NB4 (cell line): Measurements from ENCODE around the gene NLGN3.
"Not testable (repeated sequence)": the region's sequence is repeated elsewhere in the genome, so short reads cannot be mapped to it uniquely, and the experiment has no call there.

Source experiments
- DNase-seq: peaks from one replicate; pipeline ENCODE4 v3.0.0; 2010; ENCODE audit warnings: low read depth
- H3K4me3 ChIP-seq: one replicate; pipeline ENCODE4 v1.5.1; 2011; ENCODE audit warnings: mild to moderate bottlenecking, low read depth, low read length, moderate library complexity
- CTCF ChIP-seq: IDR thresholded peaks from one replicate; pipeline ENCODE4 v1.5.1; 2012; ENCODE audit warnings: low read depth, low read length
- MYC ChIP-seq: IDR thresholded peaks from 2 replicates; pipeline ENCODE4 v1.6.1; 2011; ENCODE audit warnings: low read depth, low read length
- POLR2A ChIP-seq: IDR thresholded peaks from 2 replicates; pipeline ENCODE4 v1.6.1; 2011; ENCODE audit warnings: mild to moderate bottlenecking; ENCODE audit not compliant: insufficient read length; ENCODE audit errors: extremely low read depth
- TF ChIP-seq, protein P1 (sequence below): IDR thresholded peaks from 2 replicates; pipeline ENCODE4 v1.6.1; 2011; ENCODE audit warnings: low read depth, low read length

NLGN3 gene

GRCh38 chrX:71177327-71177726, 32.7 kb downstream of the NLGN3 start:
- TF ChIP-seq MYC: no peak
- TF ChIP-seq, protein P1, sequence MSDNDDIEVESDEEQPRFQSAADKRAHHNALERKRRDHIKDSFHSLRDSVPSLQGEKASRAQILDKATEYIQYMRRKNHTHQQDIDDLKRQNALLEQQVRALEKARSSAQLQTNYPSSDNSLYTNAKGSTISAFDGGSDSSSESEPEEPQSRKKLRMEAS: no peak
- no peak for DNase-seq
- H3K4me3 ChIP-seq: no peak overlapping the region

GRCh38 chrX:71178908-71179307, 34.3 kb downstream of the NLGN3 start:
- DNase-seq: peak; percentile 79
- TF ChIP-seq POLR2A (no peak), CTCF (peak; percentile 44)
- no peak overlapping the region for H3K4me3 ChIP-seq

- DNase-seq: not testable (repeated sequence)
- H3K4me3 ChIP-seq: peak overlapping the region; percentile 73
These were observed 36.1 kb downstream of the NLGN3 start for GRCh38 chrX:71180579-71181265.

DNA sequence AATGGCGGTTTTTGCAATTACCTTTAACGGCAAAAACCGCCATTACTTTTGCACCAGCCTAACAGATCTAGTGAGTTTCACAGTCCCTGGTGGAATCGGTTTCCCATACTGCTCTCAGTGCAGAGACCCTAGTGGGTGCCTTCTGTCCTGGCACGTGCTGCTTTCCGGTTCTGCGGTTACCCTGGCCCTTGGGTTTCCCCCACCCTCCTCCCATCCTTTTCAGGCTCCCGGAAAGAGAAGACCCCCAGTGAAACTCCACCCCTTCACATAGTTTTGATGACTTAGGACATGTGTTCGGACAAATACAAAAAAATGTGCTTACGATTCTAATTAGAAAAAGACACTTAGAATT, 36.9 kb downstream of the NLGN3 start:
- peak overlapping the region; percentile 73 for H3K4me3 ChIP-seq
- DNase-seq: peak; percentile 83
- TF ChIP-seq POLR2A (no peak), CTCF (no peak), MYC (no peak)
- TF ChIP-seq, protein P1: peak; percentile 51

GRCh38 chrX:71181910-71182799, 37.5 kb downstream of the NLGN3 start:
- H3K4me3 ChIP-seq: peak overlapping the region; percentile 73
- peak; percentile 96 for DNase-seq
- TF ChIP-seq, protein P1: peak; percentile 58; the same call in 1 of the 2 replicates
- TF ChIP-seq POLR2A (peak; percentile 73), MYC (peak; percentile 92), CTCF (no peak)

- TF ChIP-seq POLR2A: no peak
- no peak for TF ChIP-seq MYC
- no peak for TF ChIP-seq CTCF
- TF ChIP-seq, protein P1: no peak
- DNase-seq: no peak
These were observed 38.2 kb downstream of the NLGN3 start for GRCh38 chrX:71182871-71183270.

DNA sequence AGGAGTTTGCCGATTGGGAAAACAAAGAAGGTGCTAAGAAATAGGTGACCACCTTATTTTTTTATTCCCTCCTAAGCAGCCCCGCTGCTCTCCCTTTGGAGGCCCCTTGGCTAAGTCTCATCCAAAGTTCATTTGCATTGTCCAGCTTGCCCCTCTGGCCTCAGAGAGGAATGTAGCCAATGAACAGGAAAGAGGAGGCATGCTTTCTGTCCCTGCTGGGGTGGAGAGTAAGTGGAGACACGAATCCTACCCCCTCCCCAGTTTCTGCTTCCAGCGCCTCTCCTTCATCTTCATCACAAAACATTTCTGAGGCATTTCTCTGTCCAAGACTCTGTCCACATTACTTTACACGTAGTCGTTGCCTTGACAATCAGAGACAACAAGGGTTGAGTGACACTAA, 38.7 kb downstream of the NLGN3 start:
- DNase-seq: no peak
- no peak overlapping the region for H3K4me3 ChIP-seq
- TF ChIP-seq, protein P1: no peak
- no peak for TF ChIP-seq MYC
- no peak for TF ChIP-seq CTCF
- TF ChIP-seq POLR2A: no peak

More at GRCh38 chrX:71182871-71183270, 38.2 kb downstream of the NLGN3 start:
- peak overlapping the region; percentile 42 for H3K4me3 ChIP-seq
